Lung (tissue), 12 donors: Measurements from ENCODE around the gene EIF3K. TPM values are rescaled to one million over a fixed set of nuclear protein-coding genes. Genes with fewer than 3 reads are reported as not detected.
"Not testable (repeated sequence)": the region's sequence is repeated elsewhere in the genome, so short reads cannot be mapped to it uniquely, and the experiment has no call there.

Source experiments
- ATAC-seq: fragments of 200-7000 bp; cut with Tn5 transposase; one replicate; pipeline ENCODE4 v1.9.1; 2020; ENCODE audit warnings: moderate number of reproducible peaks; ENCODE audit not compliant: insufficient read depth, low FRiP score
- DNase-seq, 3 donors: peaks; one replicate each; pipeline ENCODE4 v3.0.0-alpha.2; 2013 to 2017
- H3K27ac ChIP-seq, 2 donors: one replicate each; pipeline ENCODE4 v1.5.1; 2013; ENCODE audit warnings: mild to moderate bottlenecking in 2 of 2, moderate library complexity in 2 of 2, control low read depth in 1 of 2, inconsistent platforms in 1 of 2, low read depth in 1 of 2, low read length in 1 of 2
- H3K27me3 ChIP-seq, 3 donors: one replicate each; pipeline ENCODE4 v1.5.1; 2013; ENCODE audit warnings: low read length in 2 of 3; ENCODE audit not compliant: control insufficient read depth in 3 of 3, insufficient read depth in 3 of 3
- H3K36me3 ChIP-seq, 4 donors: one replicate each; pipeline ENCODE4 v1.5.1; 2013; ENCODE audit warnings: low read length in 4 of 4, mild to moderate bottlenecking in 1 of 4, moderate library complexity in 1 of 4; ENCODE audit not compliant: control insufficient read depth in 4 of 4, insufficient read depth in 4 of 4
- H3K4me1 ChIP-seq, 5 donors: one replicate each; pipeline ENCODE4 v1.5.1; 2013; ENCODE audit warnings: low read length in 5 of 5, mild to moderate bottlenecking in 2 of 5, moderate library complexity in 1 of 5; ENCODE audit not compliant: control insufficient read depth in 5 of 5, insufficient read depth in 5 of 5
- H3K4me3 ChIP-seq: one replicate; pipeline ENCODE4 v1.5.1; 2013; ENCODE audit warnings: mild to moderate bottlenecking, control low read depth, moderate library complexity
- H3K9ac ChIP-seq, 2 donors: one replicate each; pipeline ENCODE4 v1.5.1; 2013; ENCODE audit warnings: low read length in 2 of 2, control low read depth in 1 of 2; ENCODE audit not compliant: insufficient read depth in 1 of 2
- H3K9me3 ChIP-seq, 4 donors: one replicate each; pipeline ENCODE4 v1.5.1; 2013; ENCODE audit warnings: low read length in 3 of 4, mild to moderate bottlenecking in 1 of 4, moderate library complexity in 1 of 4; ENCODE audit not compliant: control insufficient read depth in 4 of 4, insufficient read depth in 3 of 4
- CTCF ChIP-seq: IDR thresholded peaks from 2 replicates; pipeline ENCODE4 v1.5.1; 2012; ENCODE audit warnings: mild to moderate bottlenecking; ENCODE audit errors: control extremely low read depth, extremely low read depth
- WGBS, 2 donors: extraction: QIAGEN DNeasy Blood & Tissue Kit; methylation state at CpG; one replicate each; pipeline ENCODE4 v1.1.7; 2013; 5-methylcytosine and 5-hydroxymethylcytosine counted together
- polyA plus RNA-seq, 2 donors: library from polyadenylated mRNA; stranded (reverse); fragments of 200-250 nt; gene quantifications; one replicate each; pipeline ENCODE4 v1.2.1, GENCODE V29; 2013
- total RNA-seq, 2 donors: library from RNA; depleted of rRNA in 1 of 2; stranded (reverse); fragments of >200 nt in 1 of 2; gene quantifications; one replicate each; pipeline ENCODE4 v1.2.1, GENCODE V29; 2014 to 2021
- donor health status: control.
- donor health status: control.
- donor health status: Bipolar disorder and iron deficiency.
- donor health status: healthy.
- donor health status: DM: yes; HTN: yes; CAD: no.

The EIF3K gene
- total and polyA plus RNA-seq, 4 donors = 142 to 344 (median 255) TPM

- ATAC-seq (no peak), DNase-seq (no peak)
- H3K4me1 ChIP-seq = no peaks in the 10 kb centered on the region
- no peaks in the 10 kb centered on the region for H3K36me3 ChIP-seq
- peaks cover 0 to 1% (median 0%) of the 10 kb centered on the region in 4 donors for H3K9me3 ChIP-seq
- WGBS, 2 donors = 88% methylated on average over 11 of the region's 11 CpGs
- no peak for TF ChIP-seq CTCF
- H3K4me3 ChIP-seq = no peak overlapping the region
- no peak overlapping the region for H3K27ac ChIP-seq
- H3K27me3 ChIP-seq = no peaks in the 10 kb centered on the region
- H3K9ac ChIP-seq = no peak overlapping the region
Observed at GRCh38 chr19:38577826-38578225, 41.2 kb upstream of the EIF3K start.

GRCh38 chr19:38579304-38579703 lies 39.7 kb upstream of the EIF3K start:
- DNase-seq = peak in 2 of 3 donors; percentile 12 to 50
- not testable (repeated sequence) for H3K27ac ChIP-seq, H3K9me3 ChIP-seq, H3K4me3 ChIP-seq, H3K4me1 ChIP-seq, H3K27me3 ChIP-seq, H3K36me3 ChIP-seq, H3K9ac ChIP-seq
- WGBS, 2 donors = 56 to 77% methylated on average over 6 of the region's 6 CpGs
- peak; percentile 67 for ATAC-seq

GRCh38 chr19:38580080-38580479 lies 38.9 kb upstream of the EIF3K start:
- Histone ChIP-seq H3K9me3 (peaks cover 0 to 1% (median 0%) of the 10 kb centered on the region in 4 donors), H3K4me1 (no peaks in the 10 kb centered on the region), H3K27ac (no peak overlapping the region), H3K4me3 (no peak overlapping the region), H3K36me3 (no peaks in the 10 kb centered on the region), H3K27me3 (no peaks in the 10 kb centered on the region), H3K9ac (no peak overlapping the region)
- 91 to 94% methylated on average over 15 of the region's 15 CpGs for WGBS, 2 donors
- DNase-seq (no peak), ATAC-seq (no peak)
- TF ChIP-seq CTCF = no peak

- Histone ChIP-seq H3K27ac (no peak overlapping the region), H3K27me3 (no peaks in the 10 kb centered on the region), H3K9ac (no peak overlapping the region), H3K4me1 (no peaks in the 10 kb centered on the region), H3K36me3 (no peaks in the 10 kb centered on the region), H3K4me3 (no peak overlapping the region), H3K9me3 (peaks cover 0 to 1% (median 0%) of the 10 kb centered on the region in 4 donors)
- ATAC-seq (no peak), DNase-seq (no peak)
- 82 to 83% methylated on average over 14 of the region's 14 CpGs for WGBS, 2 donors
- TF ChIP-seq CTCF = no peak
Observed at GRCh38 chr19:38583219-38583984, 35.6 kb upstream of the EIF3K start.
